T-helper 2 cell (primary cell): ENCODE results near the gene IDH3A.
A peak's percentile ranks its signal among the peaks of the same experiment; 100 is the strongest.

Source experiments
- DNase-seq, 5 experiments: peaks; one replicate each; pipeline versions ENCODE4 v3.0.0 to v3.0.0-alpha.2; 2012 to 2022

IDH3A gene

DNA sequence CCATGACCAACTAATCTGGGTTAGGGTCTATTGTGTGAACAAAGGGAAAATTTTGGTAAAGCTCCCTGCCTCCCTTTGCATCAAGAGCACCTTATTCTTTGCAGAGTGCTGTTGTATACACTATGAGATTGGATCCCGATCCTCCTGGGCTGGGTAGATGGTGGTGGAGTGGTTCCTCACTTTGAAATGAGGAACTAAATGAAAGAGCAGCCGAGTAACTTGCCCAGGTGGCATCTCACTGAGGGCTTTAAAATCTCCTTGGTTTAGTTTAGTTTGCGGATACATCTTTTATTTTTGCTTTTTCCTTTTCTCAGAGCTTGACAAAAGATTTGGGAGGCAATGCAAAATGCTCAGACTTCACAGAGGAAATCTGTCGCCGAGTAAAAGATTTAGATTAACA is 19.4 kb downstream of the IDH3A start:
- DNase-seq, result no peak

DNA sequence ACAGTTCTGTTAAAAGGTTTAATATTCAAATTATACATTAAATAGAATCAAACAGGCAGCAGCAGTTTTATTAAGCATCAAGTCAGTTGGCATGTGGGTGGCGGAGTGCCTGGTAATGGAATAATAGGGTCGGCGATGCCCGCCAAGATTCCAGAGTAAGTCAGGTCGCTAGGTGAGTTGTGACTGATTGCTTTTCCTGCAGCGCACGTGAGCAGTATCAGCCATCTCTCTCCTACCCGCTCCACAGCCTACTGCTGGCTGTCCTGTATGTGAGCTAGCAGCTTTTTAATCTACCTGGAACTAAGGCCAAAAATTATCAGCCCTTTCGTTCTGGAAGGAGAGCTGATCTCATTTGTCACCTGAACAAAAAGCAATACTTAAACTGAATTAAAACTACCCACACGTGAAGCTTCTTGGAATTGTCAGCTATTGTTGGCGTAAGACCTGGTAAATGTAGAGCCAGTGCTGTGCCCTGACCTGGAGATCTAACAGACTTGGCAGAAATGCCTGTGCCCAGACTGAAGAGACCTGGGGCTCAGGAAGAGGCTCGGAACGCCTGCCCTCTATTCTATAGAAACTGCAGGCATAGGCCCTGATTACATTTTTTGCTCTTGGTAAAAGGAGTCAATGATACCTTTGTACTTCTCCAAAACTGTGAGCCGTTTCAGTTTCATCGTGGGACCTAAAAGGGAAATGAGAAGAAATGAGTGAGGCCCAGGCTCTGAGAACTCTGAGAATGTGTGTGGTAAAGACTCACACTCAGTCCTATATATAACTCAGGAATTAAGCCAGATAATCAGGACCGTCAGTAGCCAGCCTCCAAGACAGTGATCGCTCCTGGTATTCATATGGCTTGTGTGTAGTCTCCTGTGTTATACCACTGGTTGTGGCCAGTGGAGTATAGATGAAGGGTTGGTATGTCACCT is 21.9 kb downstream of the IDH3A start:
- DNase-seq, result no peak

DNA sequence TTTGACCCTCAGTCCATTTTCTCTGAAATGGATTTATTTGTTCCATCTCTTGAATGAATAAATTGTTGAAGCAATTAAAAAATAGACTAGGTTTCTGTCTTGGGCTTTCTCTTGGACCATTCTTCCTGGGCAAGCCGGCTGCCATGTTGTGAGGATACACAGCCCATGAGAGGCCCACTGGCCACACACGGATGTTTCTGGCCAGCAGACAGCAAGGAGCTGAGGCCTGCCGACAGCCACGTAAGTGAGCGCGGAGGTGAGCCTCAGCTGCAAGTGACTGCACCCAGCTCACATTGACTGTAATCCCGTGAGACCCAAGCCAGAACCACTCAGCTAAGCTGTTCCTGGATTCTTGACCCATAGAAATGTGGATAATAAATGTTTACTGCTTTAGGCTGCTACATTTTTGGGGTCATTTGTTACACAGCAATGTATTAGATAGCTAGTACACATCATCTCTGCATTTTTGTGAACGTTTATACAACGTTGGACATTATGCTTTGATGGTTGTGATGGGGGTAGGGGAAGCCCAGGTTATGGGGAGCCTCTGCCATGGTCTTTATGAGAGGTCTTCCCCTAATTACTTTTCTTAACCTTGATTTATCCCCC is 22.8 kb downstream of the IDH3A start:
- no peak for DNase-seq

DNA sequence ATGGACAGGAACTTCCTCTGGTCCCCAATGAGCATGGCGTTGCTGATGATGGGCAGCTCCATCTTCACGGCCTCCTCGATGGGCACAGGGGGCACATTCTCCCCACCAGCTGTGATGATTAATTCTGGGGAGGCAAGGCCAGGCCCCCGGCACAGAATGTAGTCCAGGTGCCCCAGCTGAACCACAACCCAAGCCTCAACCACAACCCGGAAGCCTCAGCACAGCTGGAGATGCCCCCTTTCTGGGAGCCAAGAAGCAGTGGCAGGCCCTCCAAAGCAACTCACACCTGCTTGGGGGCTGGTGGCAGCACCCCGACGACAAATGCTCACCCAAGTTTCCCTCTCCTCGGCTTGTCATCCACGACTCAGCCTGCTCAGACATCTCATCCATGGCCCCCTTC is 25.2 kb downstream of the IDH3A start:
- DNase-seq, result peak in 1 of 5 experiments; percentile 48

DNA sequence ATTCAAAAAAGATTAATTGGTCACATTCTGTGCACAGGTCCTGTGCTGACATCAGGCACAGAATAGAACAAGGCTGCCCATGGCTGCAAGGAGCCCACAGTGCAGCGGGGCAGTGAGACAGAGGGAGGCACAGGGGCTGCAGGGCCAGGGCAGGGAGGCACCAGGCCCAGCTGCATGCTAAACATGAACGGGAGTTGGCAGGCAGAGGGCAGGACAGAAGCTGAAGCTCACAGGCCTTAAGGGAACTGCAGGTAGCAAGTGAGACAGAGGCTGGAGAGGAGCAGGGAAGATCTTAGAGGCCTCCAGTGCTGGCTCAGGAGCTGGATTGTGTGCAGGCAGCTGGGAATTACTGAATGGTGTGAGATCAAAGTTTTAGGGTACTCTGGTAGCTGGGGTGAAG is 26.2 kb downstream of the IDH3A start:
- no peak for DNase-seq

DNA sequence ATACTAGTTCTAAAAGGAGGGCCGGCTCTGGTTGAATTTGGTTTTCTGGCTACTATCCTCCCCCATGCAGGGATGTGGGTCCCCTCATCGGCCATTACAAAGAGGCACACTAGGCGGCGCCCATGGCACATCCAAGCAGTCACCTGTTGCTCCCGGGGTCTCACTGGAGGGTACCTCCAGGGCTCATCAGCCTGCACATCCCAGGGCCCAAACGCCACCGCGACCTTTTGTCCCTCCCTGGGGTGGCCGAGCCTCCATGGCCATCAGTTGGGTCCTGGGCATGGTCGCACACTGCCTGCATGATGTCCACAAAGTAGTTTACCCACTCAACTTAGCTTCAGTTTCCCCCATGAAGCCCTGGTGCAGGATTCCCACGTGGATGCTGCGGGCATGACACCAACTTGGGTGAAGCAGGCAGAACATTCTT is 28.3 kb downstream of the IDH3A start:
- DNase-seq, result peak in 1 of 5 experiments; percentile 37

DNA sequence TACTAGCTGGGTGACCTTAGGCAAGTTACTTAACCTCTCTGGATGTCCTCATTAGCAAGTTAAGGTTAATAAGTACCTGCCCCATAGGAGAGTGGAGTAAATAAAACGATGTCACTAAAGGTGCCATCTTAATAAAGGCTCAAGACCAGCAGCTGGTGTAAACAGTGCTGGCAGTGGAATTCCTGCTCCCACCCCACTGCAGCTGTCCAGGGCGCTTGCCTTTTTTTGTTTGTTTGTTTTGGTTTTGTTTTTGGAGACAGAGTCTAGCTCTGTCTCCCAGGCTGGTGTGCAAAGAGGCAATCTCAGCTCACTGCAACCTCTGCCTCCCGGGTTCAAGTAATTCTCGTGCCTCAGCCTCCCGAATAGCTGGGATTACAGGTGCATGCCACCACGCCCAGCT is 28.9 kb downstream of the IDH3A start:
- no peak for DNase-seq

DNA sequence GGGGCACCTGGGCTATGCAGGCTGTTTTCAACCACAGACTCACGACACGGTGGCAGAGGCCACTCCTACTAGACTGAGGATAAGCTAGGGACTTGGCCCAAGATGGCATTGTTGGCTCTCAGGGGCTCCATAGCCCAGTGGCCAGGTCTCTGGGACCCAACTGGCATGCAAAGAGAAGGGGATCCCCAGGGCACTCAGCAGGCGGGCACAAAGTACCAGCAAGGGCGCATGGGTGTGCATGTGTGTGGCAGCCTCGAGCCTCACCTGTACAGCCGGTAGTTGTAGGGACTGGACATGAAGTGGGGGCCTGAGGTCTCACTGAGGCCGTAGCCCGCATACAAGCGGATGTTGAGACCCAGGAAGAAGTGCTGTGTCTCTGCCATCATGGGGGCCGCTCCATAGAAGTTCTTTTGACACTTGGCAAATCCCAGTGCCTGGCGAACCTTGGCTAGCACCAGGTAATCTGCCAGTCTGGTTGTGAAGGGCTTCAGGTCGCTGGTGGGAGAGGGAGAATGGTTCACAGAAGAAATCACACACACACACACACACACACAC is 30.2 kb downstream of the IDH3A start:
- DNase-seq, result no peak

DNA sequence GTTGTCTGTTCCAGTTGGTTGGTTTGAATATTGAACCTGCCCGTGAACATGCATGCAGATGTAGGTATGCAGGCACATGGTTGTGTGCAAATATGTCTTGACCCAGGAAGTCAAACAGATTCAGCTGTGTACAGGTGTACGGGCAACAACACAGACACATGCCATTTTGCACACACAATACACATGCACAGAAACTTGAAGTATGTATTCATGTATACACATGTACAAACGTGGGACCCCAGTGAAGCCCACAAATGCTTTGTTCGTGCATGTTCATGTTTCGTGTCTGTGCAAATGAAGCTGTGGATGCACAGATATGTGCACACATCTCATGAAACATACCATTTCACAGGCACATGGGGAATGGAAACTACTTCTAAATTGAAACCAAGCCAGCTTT is 30.7 kb downstream of the IDH3A start:
- no peak for DNase-seq

DNA sequence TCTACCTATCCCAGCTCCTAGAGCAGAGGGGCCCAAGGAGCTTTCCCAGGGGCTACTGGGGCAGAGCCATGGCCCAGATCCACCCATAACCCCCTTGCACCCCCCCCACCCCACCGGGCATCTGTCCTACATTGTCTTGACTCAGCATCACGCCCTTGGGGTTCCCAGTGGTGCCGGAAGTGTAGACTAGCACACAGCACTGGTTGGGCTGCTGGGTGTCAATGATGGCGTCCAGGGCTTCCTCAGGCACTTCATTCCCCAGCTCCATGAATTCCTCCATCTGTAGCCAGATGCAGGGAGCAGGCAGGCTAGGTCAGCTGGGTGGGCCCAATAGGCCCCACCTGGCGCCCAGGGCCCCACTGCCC is 33.2 kb downstream of the IDH3A start:
- DNase-seq, result no peak

DNA sequence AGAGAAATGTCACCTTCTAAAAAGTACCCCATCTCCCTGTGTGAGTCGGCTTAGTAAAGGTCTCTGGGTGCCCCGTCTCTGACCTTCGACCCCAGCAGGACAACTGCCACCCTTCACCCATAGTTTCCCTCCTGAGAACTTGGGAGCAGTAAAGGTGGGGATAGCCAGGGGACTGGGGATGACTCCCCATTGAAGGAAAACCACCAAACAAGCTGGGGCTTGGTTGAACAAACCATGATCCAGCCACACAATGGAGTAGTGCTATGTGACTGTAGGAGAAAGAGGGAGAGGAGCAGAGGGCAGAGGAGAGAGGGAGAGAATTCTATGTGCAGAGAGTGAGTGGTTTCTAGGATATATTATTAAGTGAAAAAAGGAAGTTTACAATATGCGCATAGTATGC is 33.7 kb downstream of the IDH3A start:
- DNase-seq, result no peak

DNA sequence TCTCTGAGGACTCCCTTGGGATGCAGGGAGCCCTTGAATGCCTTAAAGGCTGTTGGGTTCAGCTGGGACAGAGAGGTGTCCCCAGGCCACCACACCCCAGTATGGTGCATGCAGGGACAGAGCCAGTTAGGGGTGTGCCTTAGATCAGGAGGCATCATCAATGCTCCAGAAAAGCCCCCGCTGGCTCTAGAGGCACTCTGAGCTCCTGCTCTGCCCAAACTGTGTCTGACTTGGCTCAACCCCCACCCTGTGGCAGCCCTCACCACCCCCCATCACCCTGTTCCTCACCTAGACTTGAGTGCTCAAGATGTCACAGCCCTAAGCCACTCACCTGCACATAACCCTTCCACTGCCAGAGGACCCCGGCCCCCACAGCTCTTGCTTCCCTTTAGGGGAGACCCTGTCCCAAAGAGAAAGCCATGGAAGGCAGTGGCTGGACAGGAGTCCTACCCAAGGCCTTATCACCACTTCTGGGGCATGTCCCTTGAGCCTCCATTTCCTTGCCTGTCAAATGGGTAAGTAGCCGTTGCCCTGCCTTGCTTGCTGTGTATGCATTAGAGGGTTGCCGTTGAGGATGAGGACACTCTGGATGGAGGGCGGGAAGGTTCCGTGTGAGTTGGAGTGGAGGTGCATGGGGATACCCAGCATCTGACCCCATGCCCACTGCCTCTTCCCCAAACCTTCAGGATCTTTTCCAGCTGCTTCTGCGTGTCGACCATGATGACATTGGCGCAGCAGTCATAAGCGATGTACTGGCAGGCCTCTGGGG is 43.8 kb downstream of the IDH3A start:
- DNase-seq, result no peak

DNA sequence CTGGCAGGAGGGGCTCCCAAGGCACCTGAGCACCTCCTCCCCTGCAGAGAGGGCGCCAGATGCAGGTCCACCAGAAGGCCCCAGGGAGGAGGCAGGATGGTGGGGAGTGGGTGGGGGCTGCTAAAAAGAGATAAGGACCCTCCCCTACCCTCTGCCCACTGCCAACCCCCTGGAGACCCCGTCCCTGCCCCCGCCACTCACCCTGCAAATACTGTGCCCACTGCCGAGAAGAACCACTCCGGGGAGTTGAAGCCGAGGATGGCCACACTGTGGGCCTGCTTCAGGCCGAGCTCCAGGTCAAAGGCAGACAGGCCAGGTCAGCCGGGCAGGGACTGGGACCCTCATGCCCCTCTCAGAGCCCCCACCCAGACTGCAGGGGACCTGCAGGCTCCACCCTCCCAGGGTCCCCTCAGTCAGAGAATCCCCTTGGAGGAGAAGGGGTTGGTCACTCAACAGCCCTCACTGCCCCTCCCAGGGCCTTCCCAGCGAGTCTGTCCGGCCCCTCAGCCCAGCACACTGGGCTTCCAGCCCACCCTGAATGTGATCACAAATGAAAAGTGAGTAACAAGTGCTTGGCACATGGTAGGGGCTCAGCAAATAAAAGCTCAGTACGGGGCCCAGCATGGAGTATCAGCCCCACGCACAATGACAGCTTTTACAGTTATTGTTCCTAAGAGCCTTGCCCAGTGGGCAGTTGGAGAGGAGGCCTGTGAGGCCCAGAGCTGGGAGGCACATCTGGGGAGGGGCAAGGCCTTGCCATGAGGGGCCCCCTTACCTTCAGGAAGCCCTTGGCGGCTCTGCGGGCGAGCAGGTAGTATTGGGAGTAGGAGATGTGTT is 44.8 kb downstream of the IDH3A start:
- no peak for DNase-seq

DNA sequence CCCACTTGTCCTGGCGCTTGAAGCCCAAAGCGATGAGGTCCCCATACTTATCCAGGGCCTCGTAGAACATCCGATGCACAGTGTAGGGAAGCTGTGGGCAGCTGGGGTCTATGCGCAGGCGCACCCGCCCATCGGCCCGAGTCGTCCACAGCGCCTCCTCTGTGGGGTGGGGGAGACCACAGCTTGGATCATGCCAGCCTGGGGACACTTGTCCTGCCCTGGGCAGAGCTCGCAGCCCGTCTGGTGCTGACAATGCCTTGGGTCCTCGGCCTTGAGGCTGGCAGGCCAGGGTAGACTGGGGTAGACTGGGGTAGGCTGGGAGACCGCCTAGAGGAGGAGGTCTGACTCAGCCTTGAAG is 45.4 kb downstream of the IDH3A start:
- no peak for DNase-seq

DNA sequence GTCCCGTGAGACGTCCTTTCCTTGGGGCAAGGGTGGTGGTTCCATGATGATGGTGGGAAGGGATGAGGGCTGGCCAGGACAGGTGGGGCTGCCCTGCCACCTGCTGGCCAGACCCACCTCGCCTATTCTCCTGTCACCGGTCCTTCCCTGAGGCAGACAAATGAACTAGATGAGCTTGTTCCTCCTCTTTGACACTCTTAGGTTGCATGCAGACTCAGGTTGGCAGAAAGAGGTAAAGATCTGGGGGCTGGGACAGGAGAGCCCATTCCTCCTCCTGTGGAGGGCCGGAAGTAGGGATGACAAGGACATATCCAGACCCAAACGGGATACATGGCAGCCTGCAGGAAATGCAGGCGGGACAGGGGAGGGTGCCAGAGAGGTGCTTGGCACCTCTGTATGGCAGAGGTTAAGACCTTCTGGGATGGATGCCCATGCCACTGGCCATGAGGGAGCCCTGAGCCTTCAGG is 46.6 kb downstream of the IDH3A start:
- DNase-seq, result peak in 4 of 5 experiments; percentile 10 to 63 (median 28)

DNA sequence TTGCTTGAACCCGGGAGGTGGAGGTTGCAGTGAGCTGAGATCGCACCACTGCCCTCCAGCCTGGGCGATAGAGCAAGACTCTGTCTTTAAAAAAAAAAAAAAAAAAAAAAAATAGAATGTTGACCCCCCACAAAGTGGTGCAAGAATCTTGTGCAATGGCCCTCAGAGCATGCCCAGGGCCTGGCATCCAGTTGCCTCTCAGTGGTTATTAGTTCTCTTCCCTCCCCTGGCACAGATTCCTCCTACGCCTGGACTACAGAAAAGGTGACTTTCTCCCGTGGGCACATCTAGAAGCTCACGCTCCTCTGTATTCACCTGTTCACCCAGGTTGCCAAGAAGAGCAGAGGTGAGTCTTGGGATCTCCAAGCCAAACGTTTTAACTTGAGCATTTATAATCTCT is 48.5 kb downstream of the IDH3A start:
- DNase-seq, result no peak

DNA sequence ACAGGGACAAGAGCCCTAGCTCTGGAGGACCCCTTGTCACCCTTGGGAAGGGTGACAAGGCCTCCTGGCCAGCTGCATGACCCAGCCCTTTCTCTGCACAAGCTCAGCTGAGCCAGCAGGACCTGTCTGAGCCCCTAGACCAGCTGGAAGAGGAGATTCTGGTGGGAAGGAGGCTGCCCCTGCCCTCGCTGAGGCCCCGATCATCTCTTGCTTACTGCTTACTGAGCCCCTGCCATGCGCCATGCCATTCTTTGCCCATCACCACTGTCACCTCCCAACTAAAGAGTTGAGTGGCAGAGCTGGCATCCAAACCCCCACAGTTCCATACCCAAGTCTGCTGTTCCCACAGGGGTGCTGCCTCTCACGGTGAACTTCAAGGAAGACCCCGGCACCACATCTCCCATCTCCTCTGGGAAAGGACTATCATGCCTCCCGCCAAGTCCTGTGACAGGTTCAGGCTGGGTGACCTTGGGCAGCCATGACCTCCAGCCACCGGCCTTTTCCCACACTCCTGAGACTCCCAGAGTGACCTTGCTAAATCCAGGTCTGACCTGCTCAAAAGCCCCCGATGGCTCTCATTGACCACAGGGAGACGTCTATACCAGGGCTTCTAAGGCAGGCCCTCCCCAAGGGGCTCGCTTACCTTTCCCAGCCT is 51.2 kb downstream of the IDH3A start:
- DNase-seq, result no peak

DNA sequence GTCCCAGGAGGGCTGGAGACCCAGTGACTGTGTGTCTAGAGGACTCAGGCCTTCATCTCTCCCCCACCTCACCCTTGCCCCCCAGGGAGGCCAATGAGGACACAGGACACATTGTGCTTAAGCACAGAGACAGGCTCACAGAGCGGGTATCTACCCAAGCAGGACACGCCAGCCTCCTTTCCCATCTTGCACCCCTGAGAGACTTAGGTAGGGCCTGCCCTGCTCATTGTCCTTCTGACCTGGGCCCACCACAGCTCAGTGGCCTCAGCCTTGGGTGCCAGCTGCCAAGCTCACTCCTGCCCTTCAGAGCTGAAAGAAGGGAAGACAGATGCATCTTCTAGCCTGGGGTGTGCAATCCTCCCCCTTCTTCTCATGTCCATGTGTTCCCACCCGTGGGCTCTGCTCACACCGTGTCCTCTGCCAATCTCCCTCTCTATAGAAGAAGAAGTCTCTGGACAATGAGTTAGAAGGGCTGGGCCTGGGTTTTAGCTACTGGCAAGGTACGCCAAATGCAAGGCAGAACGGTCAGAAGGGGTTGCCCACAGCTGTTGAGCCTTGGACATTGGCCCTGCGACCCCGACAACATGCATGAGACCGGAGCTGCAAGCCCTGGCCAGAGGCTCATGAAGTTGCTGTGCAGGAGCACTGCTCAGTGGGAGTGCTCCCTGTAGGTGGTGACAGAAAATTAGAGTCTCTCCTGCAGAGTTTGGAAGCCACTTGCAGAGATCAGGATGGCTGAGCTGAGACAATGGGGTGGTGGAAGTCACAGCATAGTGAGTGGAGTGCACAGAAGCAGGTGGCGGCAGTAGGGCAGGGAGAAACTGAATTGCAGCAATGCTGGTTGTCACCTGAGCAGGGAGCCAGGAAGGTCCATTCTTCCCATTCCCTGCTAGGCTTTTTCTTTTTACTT is 52.4 kb downstream of the IDH3A start:
- DNase-seq, result no peak

DNA sequence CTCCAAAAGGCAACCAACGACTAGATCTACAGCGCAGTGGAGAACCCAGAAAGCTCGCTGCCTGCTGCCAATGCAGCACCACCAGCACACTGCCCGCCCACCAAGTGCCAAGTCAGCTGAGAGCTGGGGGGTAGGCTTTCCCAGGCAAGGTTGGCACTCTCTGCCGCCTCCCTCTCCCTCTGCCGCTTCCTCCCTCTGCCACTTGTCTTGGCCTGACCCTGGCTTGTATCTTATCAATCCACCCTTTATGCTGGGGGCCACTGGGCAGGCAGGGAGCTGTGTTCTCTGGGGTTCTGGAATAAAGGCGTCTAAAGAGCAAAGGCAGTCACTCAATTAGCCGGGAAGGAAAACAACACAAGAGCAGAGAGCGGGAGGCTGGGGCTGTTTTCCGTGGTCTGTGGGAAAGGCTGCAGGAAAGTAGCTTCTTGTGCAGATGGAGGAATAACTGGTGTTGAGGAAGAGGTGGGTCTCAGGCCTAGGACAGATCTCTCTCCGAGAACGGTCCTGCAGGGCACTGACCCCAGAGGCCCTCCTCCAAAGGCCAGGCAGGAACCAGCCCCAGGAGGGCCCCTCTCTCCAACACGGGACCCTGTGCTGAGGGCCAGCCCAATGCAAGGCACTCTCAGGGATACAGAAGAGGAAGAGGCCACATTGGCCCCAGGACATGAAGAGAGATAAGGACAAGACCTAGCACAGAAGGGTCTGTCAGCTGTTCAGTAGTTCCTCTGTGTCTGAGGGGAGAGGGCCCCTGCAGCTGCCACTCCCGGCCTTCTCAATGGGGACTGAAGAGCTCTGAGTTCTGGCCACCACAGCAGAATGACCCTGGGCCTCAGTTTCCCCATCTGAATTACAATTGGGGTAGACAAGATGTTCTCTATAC is 54.4 kb downstream of the IDH3A start:
- DNase-seq, result no peak
